ES-I3 (cell line): ENCODE results near the gene MB.

Experiments
- H3K36me3 ChIP-seq: 2 replicates; pipeline ENCODE4 v1.6.1; 2013; ENCODE audit warnings: mild to moderate bottlenecking, low read length, control low read depth, moderate library complexity; ENCODE audit not compliant: insufficient read depth
- H3K4me1 ChIP-seq: 2 replicates; pipeline ENCODE4 v1.6.1; 2013; ENCODE audit warnings: mild to moderate bottlenecking, control low read depth, low read length; ENCODE audit not compliant: insufficient read depth
- H3K9ac ChIP-seq: 2 replicates; pipeline ENCODE4 v1.6.1; 2013; ENCODE audit warnings: low read depth, mild to moderate bottlenecking, low read length, moderate library complexity
- H3K9me3 ChIP-seq: 2 replicates; pipeline ENCODE4 v1.6.1; 2013; ENCODE audit warnings: mild to moderate bottlenecking, low read length, moderate library complexity; ENCODE audit not compliant: control insufficient read depth, insufficient read depth

The MB gene

GRCh38 chr22:35616043-35616442, 1.1 kb downstream of the MB start:
- Histone ChIP-seq H3K9ac (no peak overlapping the region), H3K36me3 (no peaks in the 10 kb centered on the region), H3K9me3 (no peaks in the 10 kb centered on the region), H3K4me1 (0 out of 2 replicates have a peak, but pooled peaks cover 3% of the 10 kb centered on the region)

GRCh38 chr22:35615156-35615555, 2.0 kb downstream of the MB start:
- Histone ChIP-seq H3K9ac (no peak overlapping the region), H3K36me3 (no peaks in the 10 kb centered on the region), H3K4me1 (0 out of 2 replicates have a peak, but pooled peaks cover 3% of the 10 kb centered on the region), H3K9me3 (no peaks in the 10 kb centered on the region)

DNA sequence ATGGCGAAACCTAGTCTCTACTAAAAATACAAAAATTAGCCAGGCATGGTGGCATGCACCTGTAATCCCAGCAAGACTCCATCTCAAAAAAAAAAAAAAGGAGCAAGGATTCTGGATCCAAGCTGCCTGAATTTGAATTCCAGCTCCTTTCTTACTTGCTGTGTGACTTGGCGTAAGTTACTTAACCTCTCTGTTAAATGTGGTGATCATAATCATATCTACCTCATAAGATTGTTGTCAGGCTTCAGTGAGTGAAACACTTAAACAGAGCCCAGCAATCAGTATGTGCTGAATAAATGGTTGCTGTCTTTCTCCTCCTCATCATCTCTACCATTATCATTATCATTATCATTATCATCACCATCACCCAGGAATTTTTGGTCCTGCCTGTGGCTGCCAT, 2.7 kb downstream of the MB start:
- 0 out of 2 replicates have a peak, but pooled peaks cover 3% of the 10 kb centered on the region for H3K4me1 ChIP-seq
- no peaks in the 10 kb centered on the region for H3K9me3 ChIP-seq
- no peak overlapping the region for H3K9ac ChIP-seq
- H3K36me3 ChIP-seq: no peaks in the 10 kb centered on the region

DNA sequence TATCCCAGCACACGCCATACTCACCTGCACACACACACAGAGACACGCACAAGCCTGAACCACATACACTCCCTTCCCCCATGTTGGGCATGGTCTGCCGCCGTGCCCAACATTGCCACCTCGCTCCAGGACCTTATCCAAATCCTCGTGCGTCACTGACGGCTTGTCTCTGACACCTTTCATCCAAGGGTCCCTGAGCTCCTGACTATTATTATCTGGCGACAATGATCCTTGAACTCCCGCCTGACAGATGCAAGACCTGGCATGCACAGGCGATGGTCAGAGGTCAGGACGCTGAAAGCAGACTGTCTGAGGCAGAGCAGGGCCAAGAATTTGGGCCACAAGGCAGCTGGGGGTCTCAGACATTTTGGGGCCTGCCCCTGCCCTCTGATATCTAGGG, 4.2 kb downstream of the MB start:
- no peaks in the 10 kb centered on the region for H3K9me3 ChIP-seq
- H3K9ac ChIP-seq: no peak overlapping the region
- H3K4me1 ChIP-seq: 0 out of 2 replicates have a peak, but pooled peaks cover 3% of the 10 kb centered on the region
- H3K36me3 ChIP-seq: no peaks in the 10 kb centered on the region

- Histone ChIP-seq H3K36me3 (no peaks in the 10 kb centered on the region), H3K4me1 (0 out of 2 replicates have a peak, but pooled peaks cover 3% of the 10 kb centered on the region), H3K9me3 (no peaks in the 10 kb centered on the region), H3K9ac (no peak overlapping the region)
Observed at GRCh38 chr22:35611891-35612576, 5.1 kb downstream of the MB start.

GRCh38 chr22:35611200-35611890, 5.8 kb downstream of the MB start:
- H3K36me3 ChIP-seq: no peaks in the 10 kb centered on the region
- no peaks in the 10 kb centered on the region for H3K9me3 ChIP-seq
- no peak overlapping the region for H3K9ac ChIP-seq
- 0 out of 2 replicates have a peak, but pooled peaks cover 3% of the 10 kb centered on the region for H3K4me1 ChIP-seq

- Histone ChIP-seq H3K9me3 (no peaks in the 10 kb centered on the region), H3K36me3 (no peaks in the 10 kb centered on the region), H3K9ac (no peak overlapping the region), H3K4me1 (0 out of 2 replicates have a peak, but pooled peaks cover 3% of the 10 kb centered on the region)
Observed at GRCh38 chr22:35610741-35611140, 6.4 kb downstream of the MB start.

GRCh38 chr22:35609761-35610160, 7.4 kb downstream of the MB start:
- no peak overlapping the region for H3K9ac ChIP-seq
- no peaks in the 10 kb centered on the region for H3K36me3 ChIP-seq
- no peaks in the 10 kb centered on the region for H3K9me3 ChIP-seq
- H3K4me1 ChIP-seq: peaks cover 2% of the 10 kb centered on the region; the same call in 1 of the 2 replicates

GRCh38 chr22:35609261-35609660, 7.9 kb downstream of the MB start:
- H3K4me1 ChIP-seq: peaks cover 7% of the 10 kb centered on the region; the same call in 1 of the 2 replicates
- H3K9me3 ChIP-seq: no peaks in the 10 kb centered on the region
- no peaks in the 10 kb centered on the region for H3K36me3 ChIP-seq
- H3K9ac ChIP-seq: no peak overlapping the region

GRCh38 chr22:35608088-35608487, 9.0 kb downstream of the MB start:
- no peaks in the 10 kb centered on the region for H3K9me3 ChIP-seq
- peaks cover 8% of the 10 kb centered on the region; the same call in 1 of the 2 replicates for H3K4me1 ChIP-seq
- no peaks in the 10 kb centered on the region for H3K36me3 ChIP-seq
- H3K9ac ChIP-seq: no peak overlapping the region

- Histone ChIP-seq H3K9me3 (no peaks in the 10 kb centered on the region), H3K4me1 (peaks cover 8% of the 10 kb centered on the region; the same call in 1 of the 2 replicates), H3K9ac (no peak overlapping the region), H3K36me3 (no peaks in the 10 kb centered on the region)
Observed at GRCh38 chr22:35606916-35607315, 10.2 kb downstream of the MB start.

GRCh38 chr22:35605851-35606481, 11.2 kb downstream of the MB start:
- Histone ChIP-seq H3K36me3 (no peaks in the 10 kb centered on the region), H3K4me1 (peaks cover 8% of the 10 kb centered on the region; the same call in 1 of the 2 replicates), H3K9ac (no peak overlapping the region), H3K9me3 (no peaks in the 10 kb centered on the region)

DNA sequence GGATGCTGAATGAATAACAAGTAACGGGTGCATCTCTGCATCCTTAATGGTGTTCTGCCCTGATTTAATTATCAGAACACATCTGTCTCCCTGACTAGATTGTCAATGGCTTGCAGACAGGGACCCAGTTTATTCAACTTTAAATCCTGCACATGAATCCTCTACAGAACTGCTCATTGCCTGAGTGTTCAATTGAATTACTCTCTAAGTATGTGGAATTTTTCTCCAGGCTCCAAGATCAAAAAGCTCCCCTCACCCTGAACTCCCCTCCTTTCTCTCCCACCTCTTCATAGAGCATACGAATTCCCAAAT, 11.8 kb downstream of the MB start:
- H3K4me1 ChIP-seq: peaks cover 8% of the 10 kb centered on the region; the same call in 1 of the 2 replicates
- H3K9me3 ChIP-seq: no peaks in the 10 kb centered on the region
- H3K36me3 ChIP-seq: no peaks in the 10 kb centered on the region
- no peak overlapping the region for H3K9ac ChIP-seq

GRCh38 chr22:35604621-35605368, 12.3 kb downstream of the MB start:
- no peak overlapping the region for H3K9ac ChIP-seq
- no peaks in the 10 kb centered on the region for H3K36me3 ChIP-seq
- peaks cover 8% of the 10 kb centered on the region; the same call in 1 of the 2 replicates for H3K4me1 ChIP-seq
- H3K9me3 ChIP-seq: no peaks in the 10 kb centered on the region
